GM08714 (cell line): Measurements from ENCODE around the gene PKNOX2.

Experiments
- H3K4me3 ChIP-seq: fragments of 200-500 bp; sonication (Bioruptor generic); 2 replicates; pipeline ENCODE4 v1.5.1; 2014; ENCODE audit warnings: mild to moderate bottlenecking, low read length, inconsistent platforms
- ZNF274 ChIP-seq: IDR thresholded peaks from 2 replicates; pipeline ENCODE4 v1.6.1; 2012; ENCODE audit warnings: mild to moderate bottlenecking, low read depth, low read length

Gene PKNOX2

GRCh38 chr11:125344846-125345420 lies 180.4 kb downstream of the PKNOX2 start:
- H3K4me3 ChIP-seq: no peak overlapping the region
- no peak for TF ChIP-seq ZNF274

GRCh38 chr11:125345421-125346178 lies 181.0 kb downstream of the PKNOX2 start:
- no peak overlapping the region for H3K4me3 ChIP-seq
- no peak for TF ChIP-seq ZNF274

- no peak for TF ChIP-seq ZNF274
- H3K4me3 ChIP-seq: no peak overlapping the region
Measured at GRCh38 chr11:125346179-125346530, 181.6 kb downstream of the PKNOX2 start.

- no peak overlapping the region for H3K4me3 ChIP-seq
- no peak for TF ChIP-seq ZNF274
Measured at GRCh38 chr11:125346565-125347260, 182.2 kb downstream of the PKNOX2 start.

- no peak for TF ChIP-seq ZNF274
Measured at GRCh38 chr11:125347261-125347585, 182.7 kb downstream of the PKNOX2 start.

GRCh38 chr11:125348141-125348651 lies 183.6 kb downstream of the PKNOX2 start:
- no peak overlapping the region for H3K4me3 ChIP-seq
- no peak for TF ChIP-seq ZNF274

More at GRCh38 chr11:125347261-125347585, 182.7 kb downstream of the PKNOX2 start:
- H3K4me3 ChIP-seq: no peak overlapping the region

- no peak overlapping the region for H3K4me3 ChIP-seq
- TF ChIP-seq ZNF274: no peak
Measured at GRCh38 chr11:125348674-125349309, 184.2 kb downstream of the PKNOX2 start.

GRCh38 chr11:125350206-125351032 lies 185.9 kb downstream of the PKNOX2 start:
- no peak overlapping the region for H3K4me3 ChIP-seq
- TF ChIP-seq ZNF274: no peak

GRCh38 chr11:125351033-125351867 lies 186.7 kb downstream of the PKNOX2 start:
- TF ChIP-seq ZNF274: no peak
- no peak overlapping the region for H3K4me3 ChIP-seq

GRCh38 chr11:125351868-125352250 lies 187.3 kb downstream of the PKNOX2 start:
- no peak overlapping the region for H3K4me3 ChIP-seq
- no peak for TF ChIP-seq ZNF274

GRCh38 chr11:125356797-125357196 lies 192.2 kb downstream of the PKNOX2 start:
- no peak overlapping the region for H3K4me3 ChIP-seq
- no peak for TF ChIP-seq ZNF274

- no peak for TF ChIP-seq ZNF274
- no peak overlapping the region for H3K4me3 ChIP-seq
Measured at GRCh38 chr11:125357551-125357950, 193.0 kb downstream of the PKNOX2 start.
